HT1080 (cell line): ENCODE measurements around the gene INHBB. TPM values are rescaled to one million over a fixed set of nuclear protein-coding genes. Genes with fewer than 3 reads are reported as not detected.
A peak's percentile ranks its signal among the peaks of the same experiment; 100 is the strongest.

ENCODE experiments used
- DNase-seq: peaks from one replicate; pipeline ENCODE4 v3.0.0-alpha.2; 2015; ENCODE audit warnings: low read depth
- total RNA-seq: library from RNA; depleted of rRNA; stranded (reverse); fragments of >200 nt; shearing (Covaris generic); gene quantifications from 2 replicates; pipeline ENCODE4 v1.2.3, GENCODE V29; 2014

INHBB gene
- total RNA-seq, 1 experiment from 2014 or later = 1.8 TPM

- no peak for DNase-seq
These were observed 9.2 kb upstream of the INHBB start for GRCh38 chr2:120336749-120337148.

GRCh38 chr2:120338015-120338414 is 7.9 kb upstream of the INHBB start:
- no peak for DNase-seq

DNA sequence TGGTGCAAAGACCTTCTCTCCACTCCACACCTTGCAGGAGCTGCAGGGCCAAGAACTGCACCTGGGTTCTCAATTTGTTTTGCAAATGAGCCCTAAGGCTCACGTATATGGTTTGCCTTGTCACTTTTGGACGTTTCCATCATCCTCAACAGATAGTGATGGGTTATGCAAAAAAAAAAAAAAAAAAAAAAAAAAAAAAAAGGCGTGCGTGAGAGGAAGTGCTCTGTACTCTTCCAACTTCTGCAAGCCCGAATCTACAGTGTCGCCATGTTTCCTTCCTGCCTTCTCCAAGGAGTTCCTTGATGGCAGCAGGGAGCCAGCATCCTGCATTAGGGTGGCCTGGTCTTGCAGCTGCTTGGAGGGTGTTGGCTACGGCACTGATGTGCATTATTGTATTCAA is 4.0 kb upstream of the INHBB start:
- DNase-seq = no peak

DNA sequence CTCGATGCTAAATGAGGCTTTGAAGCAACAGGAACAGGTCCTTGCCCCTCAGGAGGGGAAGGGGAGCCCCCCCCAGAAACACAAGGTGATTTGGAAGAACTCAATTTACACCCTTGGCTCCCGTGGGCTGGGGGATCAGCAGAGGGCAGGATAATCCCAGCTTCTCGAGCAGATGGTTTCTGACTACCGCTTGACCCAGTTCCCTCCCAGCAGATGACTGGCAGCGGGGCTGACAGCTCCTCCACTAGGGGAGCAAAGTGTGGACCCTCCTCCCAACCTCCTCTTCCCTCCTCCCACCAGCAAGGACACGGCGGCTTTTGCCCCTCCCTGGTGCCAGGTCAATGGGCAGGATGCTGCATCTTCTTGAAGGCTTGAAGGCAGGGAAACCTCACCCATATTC is 3.5 kb upstream of the INHBB start:
- no peak for DNase-seq

GRCh38 chr2:120343100-120343432 is 2.9 kb upstream of the INHBB start:
- DNase-seq = no peak

DNA sequence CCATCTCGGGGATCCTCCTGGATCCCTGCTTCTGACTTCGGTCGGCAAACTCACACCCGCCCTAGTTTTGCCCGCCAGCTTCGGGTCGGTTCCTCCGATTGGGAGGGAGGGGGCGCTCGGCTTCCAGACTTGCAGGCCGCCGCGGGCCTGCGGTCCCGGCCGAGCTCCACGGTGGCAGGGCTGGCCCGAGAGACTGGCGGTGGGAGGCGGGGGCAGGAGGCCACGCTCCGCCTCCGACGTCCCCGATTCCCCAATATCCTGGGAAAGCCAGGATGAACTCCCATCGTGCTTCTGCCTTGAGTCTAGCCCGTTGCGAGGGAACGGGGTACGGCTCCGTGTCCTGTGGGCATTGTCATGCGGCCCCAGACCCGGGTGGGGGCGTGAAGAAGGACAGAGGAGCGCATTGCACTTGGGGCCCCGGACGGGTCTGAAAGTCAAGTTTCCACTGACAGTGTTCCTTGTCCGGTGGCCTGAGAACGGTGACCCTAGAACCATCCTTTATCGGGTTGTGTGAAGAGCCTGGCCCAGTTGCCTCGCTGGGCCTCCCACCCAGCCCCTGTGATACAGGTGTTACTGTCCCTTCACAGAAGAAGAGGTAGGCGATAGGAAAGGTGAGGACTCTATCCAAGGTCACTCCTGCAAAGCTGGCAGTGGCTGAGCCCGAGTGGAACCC is 2.4 kb upstream of the INHBB start:
- peak; percentile 75 for DNase-seq

- no peak for DNase-seq
These were observed 1.5 kb upstream of the INHBB start for GRCh38 chr2:120344214-120344975.

DNA sequence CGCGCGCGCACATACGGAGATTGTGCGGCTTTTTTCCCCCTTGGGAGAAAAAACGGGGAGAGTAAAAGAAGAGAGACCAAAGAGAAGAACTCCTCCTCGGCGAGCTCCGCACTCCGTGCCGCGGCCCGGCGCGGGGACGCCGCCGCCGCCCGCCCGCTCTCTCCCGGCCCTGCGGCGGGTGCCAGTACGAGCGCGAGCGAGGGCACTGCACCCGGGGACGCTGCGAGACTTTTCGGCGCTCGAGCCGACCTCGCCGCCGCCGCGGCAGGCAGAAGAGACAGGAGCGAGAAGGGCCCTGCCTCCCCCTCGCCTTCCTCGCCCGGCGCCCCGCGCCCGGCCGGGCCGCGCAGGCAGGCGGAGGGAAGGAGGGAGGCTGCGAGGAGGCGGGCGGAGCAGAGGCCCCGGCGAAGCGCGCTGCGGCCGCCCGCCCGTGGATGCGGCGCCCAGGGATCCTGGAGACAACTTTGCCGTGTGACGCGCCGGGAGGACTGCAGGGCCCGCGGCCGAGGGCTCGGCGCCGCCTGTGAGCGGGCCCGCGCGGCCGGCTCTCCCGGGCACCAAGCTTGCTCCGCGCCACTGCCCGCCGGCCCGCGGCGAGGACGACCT is 857 bp upstream of the INHBB start:
- DNase-seq = no peak

DNA sequence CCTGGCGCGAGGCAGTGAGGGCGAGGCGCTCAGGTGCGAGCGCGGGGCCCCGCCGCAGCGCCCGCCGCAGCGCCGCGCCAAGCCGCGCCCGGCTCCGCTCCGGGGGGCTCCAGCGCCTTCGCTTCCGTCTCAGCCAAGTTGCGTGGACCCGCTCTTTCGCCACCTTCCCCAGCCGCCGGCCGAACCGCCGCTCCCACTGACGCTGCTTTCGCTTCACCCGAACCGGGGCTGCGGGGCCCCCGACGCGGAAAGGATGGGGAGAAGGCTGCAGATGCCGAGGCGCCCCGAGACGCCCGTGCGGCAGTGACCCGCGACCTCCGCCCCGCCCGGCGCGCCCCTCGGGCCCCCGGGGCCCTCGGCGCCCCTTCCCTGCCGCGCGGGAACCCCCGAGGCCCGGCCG is 328 bp upstream of the INHBB start:
- no peak for DNase-seq

DNA sequence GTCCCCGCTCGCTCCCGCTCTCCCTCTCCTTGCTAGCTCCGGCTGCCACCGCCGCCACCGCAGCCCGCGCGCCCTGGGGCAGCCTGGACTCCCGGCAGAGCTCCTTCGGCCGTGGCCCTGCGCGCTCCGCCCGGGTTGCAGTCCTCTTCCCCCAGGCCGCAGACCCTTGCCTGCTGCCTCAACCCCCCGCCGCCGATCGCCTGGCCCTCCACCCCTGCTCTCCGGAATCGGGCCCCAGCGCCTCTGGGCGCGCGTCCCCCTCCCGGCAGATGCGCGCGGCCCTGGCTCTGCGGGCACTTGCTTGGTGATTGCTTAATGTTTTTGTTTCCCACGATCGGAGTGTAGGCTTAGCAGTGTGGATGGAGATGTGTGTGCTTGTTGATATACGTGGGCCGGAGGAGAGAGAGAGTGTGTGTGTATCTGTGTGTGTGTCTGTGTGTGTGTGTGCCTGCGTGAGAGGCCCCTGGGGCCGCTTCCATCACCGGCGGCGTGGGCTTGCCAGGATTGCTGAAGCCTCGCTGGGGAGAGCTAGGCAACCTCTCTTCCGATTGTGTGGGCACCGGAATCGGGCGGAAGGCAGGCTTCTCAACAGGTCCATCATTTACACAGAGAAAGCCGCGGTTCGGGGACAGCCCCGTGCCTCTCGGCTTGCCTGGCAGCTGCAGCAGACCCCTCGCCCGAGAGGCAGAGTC is 877 bp downstream of the INHBB start:
- no peak for DNase-seq

GRCh38 chr2:120347396-120348060 is 1.6 kb downstream of the INHBB start:
- no peak for DNase-seq

DNA sequence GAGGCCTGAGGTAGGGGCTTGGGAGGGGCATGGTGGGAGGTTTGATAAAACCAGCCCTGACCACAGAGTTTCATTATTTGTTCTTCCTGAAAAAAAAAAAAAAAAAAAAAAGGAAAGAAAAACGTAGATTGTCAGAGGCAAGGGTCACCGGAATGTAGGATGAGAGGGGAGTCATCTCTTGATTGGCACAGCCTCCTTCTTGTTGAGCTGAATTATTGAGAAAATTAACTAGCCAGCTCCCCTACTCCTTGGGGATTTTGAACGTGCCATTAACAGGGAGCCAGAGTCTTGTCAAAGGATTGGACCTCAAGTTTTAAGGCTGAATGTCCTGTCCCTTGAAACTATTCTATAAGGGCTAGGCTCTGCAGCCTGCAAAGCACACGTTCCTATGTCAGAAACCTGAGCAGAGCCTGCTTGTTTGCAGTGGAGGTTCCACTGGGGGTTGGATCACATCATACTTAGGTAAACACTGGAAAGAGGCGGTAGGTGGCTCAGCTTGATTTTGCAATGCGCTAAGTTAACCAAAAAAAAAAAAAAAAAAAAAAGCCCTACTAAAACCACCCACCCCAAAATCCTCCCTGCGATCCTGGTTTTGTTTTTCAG is 2.3 kb downstream of the INHBB start:
- no peak for DNase-seq

GRCh38 chr2:120348737-120349439 is 3.0 kb downstream of the INHBB start:
- no peak for DNase-seq

DNA sequence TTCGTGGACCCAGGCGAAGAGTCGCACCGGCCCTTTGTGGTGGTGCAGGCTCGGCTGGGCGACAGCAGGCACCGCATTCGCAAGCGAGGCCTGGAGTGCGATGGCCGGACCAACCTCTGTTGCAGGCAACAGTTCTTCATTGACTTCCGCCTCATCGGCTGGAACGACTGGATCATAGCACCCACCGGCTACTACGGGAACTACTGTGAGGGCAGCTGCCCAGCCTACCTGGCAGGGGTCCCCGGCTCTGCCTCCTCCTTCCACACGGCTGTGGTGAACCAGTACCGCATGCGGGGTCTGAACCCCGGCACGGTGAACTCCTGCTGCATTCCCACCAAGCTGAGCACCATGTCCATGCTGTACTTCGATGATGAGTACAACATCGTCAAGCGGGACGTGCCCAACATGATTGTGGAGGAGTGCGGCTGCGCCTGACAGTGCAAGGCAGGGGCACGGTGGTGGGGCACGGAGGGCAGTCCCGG is 3.5 kb downstream of the INHBB start:
- DNase-seq = no peak

DNA sequence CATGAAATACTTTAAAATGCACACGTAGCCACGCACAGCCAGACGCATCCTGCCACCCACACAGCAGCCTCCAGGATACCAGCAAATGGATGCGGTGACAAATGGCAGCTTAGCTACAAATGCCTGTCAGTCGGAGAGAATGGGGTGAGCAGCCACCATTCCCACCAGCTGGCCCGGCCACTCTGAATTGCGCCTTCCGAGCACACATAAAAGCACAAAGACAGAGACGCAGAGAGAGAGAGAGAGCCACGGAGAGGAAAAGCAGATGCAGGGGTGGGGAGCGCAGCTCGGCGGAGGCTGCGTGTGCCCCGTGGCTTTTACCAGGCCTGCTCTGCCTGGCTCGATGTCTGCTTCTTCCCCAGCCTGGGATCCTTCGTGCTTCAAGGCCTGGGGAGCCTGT is 4.1 kb downstream of the INHBB start:
- no peak for DNase-seq

GRCh38 chr2:120350801-120351320 is 4.9 kb downstream of the INHBB start:
- no peak for DNase-seq

- DNase-seq = peak; percentile 32
These were observed 7.0 kb downstream of the INHBB start for GRCh38 chr2:120352696-120353590.

DNA sequence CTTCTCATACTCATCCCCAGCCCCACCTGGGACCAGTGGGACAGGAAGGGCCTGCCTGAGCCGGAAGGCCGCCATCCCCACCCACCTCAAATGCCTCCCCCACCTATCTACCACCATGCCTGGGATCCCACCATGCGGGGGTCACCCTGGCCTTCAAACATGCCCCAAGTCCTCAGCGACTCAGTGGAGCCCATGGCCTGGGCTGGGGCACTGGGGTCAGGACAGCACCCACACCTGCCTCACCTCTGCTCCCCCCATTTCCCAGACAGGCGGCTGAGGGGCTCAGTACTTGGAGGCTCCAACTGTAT is 7.6 kb downstream of the INHBB start:
- DNase-seq = no peak

- DNase-seq = no peak
These were observed 8.0 kb downstream of the INHBB start for GRCh38 chr2:120353931-120354330.
